NCI-H187 (cell line): ENCODE data around the gene COL6A5.
"Not testable (repeated sequence)": the region's sequence is repeated elsewhere in the genome, so short reads cannot be mapped to it uniquely, and the experiment has no call there.

Source experiments
- DNase-seq, 2 experiments: peaks; one replicate each; lab custom pipeline; 2025; lab: John Stamatoyannopoulos, UW

The COL6A5 gene

DNA sequence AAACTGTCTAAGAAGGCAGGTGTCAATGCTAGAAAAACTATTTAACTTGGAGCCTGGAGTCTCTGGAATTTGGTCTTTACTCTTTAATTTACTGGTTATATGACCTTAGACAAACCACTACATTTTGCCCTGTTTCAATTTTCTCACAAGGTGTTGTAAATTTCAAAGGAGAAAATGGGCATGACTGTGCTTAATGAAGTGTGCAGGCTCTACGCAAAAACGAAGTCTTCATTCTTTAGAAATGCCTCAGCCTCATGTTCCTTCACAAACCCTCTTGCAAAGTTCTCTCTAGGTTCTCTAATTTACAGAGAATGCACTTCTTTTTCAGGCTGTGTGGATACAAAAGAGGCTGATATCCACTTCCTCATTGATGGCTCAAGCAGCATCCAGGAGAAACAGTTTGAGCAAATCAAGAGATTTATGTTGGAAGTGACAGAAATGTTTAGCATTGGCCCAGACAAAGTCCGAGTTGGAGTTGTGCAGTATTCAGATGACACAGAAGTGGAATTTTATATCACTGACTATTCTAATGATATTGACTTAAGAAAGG lies 39.1 kb downstream of the COL6A5 start:
- no peak for DNase-seq

DNA sequence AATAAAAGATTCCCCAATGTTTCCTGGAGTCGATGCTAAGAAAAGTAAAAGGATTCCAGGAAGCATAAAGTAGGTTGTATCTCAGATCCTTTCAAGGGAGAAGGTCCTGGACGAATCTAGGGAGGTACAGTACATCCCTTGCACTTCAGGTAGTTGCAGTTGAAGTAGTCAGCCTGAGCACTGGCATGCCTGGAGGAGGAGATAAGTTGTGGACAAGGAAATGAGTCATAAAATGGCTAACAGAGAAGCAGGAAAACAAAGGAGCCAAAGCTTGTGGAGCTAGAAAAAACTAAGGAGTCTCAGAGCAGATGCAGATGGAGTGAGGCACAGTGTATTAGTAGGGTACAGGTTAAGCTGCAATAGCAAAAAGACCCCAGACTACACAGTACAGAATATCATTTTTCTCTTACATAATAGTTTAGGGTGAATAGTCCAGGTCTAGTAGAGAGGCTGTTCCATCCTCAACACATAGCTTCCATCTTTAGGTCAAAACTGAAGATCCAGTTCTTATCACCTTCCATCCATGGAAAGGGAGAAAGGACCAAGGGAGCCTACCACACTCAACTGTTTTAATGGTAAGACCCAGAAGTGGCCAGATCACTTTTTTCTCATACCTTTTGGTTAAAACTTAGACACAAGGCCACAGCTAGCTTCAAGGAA lies 41.3 kb downstream of the COL6A5 start:
- no peak for DNase-seq

DNA sequence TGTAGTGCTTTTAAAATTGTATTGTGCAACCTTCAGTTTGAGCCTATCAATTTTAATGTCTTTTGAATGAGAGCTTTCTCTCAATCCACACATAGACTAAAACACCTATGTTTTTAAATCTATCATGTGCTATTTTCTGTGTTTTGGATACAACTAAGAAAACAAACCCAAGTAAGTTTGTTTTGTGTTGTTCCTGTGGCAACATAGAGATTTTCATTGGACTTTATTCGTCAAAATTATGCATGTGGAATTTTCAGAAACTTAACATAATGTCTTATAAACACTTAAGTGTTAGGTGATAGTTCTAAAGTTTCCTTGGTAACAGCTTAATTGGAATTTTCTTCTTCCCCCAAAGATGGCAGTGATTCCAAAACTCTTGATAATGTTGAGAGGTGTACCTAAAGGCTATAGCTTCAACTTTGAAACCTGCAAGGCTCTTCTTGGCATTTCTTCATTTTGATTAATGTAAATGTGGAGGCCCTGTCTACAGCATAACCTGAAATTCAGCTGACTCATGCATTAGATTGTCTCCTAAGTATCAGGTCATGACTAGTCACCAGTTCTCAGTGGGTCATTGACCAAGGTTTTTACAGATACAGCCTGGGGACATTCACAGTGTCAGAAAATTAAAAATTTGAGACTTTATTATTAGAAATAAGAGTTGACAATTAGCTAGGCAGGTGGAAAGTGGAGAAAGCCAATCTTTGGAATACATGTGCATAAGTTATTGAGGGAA lies 44.4 kb downstream of the COL6A5 start:
- DNase-seq: no peak

DNA sequence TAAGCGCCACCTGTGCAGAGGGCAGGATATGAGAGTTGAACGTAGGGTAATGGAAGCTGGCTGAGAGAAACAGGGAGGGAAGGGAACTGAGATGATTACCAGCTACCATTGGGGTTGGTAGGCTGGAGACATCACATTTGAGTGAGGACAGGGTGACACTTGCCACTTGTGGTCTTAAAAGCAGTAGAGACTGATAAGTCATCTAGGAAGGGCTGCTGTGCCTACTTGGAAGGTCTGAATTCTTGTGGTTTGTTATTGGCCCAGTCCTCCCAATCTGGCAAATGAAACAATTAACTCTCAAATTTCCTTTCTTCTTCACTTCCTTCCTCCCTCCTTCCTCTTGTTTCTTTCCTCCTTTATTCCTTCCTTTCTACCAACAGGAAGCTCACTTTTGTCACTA lies 46.8 kb downstream of the COL6A5 start:
- DNase-seq: no peak

DNA sequence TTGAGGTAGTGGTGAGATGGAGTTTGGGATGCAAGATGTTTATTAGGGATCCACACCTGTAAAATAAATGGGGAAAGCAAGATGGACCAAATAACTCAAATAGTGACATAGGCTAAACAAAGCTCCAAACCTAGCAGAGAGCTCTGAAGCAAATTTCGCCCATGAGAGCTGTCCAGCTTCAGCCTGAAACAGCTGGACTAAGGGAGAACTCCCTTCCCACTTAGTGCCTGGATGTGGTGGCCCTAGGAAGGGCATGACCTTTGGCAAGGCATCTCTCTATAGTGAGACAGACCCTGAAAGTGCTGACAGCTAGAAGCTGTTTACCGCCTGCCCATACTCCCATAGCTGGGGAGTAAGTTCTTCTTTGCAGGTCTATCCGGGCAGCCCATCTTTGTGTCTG lies 48.1 kb downstream of the COL6A5 start:
- DNase-seq: no peak

DNA sequence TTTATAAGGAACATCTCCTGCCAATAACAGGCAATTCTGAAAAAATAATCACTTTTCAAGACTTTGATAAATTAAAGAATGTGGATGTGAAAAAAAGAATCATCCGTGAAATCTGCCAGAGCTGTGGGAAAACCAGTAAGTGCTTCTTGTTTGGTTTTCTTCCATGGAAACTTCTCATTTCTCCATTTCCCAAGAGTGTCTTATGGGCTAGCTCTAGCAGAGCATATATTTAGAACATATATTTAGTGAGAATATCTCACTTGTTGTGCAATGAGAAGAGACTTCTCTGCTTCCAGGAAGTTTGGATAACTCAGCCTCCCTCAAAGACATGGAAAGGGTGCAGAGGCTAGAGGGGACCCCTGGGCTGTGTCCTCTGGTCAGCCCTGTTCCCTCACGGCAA lies 49.9 kb downstream of the COL6A5 start:
- DNase-seq: no peak

DNA sequence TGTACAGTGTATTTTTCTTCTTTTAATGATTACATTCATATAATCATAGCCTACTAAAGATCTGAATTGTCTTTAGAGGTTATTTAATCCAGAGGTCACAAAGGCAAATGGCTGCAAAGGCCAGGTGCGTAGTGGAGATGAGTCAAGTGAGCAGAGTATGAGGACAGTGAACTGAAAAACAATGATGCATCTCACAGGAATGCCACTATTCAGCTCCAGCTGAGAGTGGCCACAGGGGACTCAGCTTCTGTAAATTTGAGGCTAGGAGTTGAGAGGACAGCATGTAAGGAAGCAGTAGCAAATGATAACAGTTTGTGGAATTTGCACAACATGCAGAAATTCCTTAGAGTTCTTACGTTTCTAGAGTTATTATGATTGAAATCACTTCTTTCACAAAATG lies 50.4 kb downstream of the COL6A5 start:
- no peak for DNase-seq

DNA sequence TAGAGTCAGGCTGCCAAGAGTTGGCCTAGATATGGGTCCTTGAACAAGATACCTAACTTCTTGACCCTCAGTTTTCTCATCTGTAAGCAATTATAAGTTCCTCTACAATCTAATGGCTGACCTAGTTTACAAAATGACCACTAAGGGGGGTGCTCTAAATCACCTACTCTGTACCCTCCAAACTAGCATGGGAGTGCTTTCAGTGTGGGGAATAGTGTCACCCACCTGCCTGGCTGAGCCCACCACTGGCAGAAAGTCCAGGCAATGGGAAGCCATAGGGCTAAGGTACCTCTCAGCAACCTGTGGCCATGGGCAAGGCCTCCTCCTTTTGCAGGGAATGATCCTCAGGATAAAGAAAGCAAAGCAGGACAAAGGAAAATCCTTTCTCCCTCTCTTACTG lies 58.9 kb downstream of the COL6A5 start:
- no peak for DNase-seq

DNA sequence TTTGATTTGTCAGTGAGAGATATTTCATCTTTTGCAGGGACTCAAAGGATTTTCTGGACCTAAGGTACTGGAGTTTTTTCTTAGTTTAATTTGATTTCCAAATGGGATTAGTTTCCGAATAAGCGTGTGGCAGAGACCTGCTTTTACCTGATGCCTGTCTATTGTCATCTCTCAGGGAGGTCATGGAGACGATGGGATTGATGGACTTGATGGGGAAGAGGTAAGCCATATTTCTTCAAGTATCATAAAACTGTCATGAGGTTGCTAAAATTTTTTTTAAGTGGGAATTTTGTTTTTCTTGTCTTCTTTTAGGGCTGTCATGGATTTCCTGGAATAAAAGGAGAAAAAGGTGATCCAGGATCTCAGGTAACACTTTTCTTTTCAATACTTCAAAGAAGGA lies 60.5 kb downstream of the COL6A5 start:
- no peak for DNase-seq

DNA sequence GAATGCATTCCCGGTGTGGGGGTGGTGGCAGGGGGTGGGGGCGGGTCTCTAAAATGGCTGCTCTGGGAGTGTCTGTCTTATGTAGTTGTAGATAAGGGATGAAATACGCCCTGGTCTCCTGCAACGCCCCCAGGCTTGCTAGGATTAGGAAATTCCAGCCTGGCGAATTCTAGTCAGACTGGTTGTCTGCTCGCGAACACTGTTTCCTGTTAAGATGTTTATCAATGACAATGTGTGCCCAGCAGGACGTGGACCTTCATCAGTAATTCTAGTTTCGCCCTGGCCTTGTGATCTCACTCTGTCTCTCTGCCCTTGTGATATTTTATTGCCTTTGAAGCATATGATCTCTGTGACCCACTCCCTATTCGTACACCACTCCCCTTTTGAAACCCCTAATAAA lies 62.8 kb downstream of the COL6A5 start:
- DNase-seq: not testable (repeated sequence)

DNA sequence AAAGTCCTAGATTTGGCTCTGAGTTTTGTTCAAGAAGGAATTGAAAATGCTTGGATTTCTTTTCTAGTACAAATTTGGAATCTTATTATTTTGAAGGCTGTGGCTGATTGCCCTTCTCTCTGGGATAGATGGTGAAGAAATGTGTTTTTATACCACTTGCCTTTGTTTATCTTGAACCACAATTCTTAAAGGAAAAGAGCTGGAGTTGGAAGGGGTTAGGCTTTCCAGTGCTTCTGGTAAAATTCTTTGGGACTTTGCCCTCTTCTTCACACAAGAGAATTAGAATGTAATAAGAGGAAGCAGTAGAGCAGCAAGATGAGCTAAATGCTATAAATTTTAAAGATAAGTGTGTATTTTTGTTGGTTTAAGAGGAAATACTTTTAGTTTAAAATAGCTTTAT lies 65.8 kb downstream of the COL6A5 start:
- DNase-seq: no peak

DNA sequence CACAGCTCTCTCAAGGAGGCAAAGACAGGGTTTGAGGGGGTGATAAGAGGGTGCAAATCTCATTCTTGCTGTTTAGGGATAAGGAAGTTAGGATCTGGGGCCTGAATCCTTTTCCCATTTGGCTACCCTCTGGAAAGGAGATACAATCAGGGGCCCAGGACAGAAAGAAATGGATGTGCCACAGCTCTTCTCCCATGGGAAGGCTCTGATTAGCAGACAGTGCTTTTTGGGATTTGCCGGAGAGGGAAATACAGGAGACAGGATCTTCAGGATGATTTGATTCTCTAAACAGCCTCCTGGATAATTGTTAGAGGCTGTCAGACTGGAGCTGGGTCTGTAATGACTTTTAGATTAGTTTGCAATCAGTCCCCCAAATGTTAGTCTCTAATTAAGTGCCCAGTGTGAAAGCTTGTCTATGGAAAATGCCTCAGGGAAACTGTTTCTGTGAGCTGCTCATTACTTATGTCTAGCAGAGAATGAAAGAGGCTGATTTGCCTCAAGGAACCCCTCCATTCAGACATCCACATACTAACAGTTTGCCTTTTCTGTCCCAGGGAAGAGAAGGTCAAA lies 67.6 kb downstream of the COL6A5 start:
- no peak for DNase-seq

DNA sequence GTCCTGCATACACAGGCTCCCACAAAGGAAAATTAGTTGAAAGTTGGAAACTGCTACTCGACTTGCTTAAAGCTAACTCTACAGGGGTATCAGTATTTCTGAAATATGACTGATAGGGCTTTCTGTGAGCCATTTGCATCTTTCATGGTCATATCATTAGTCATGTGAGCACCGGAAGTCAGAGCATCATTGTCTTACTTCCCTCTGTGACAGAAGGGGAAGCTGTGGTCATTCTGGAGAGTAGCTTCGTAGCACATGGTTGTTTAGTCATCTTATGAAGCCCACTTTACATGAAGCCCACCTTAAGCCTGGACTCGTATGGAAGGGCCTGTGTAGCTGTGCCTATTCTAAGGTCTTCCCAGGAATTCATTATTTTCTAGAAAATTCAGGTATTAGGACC lies 69.0 kb downstream of the COL6A5 start:
- no peak for DNase-seq

DNA sequence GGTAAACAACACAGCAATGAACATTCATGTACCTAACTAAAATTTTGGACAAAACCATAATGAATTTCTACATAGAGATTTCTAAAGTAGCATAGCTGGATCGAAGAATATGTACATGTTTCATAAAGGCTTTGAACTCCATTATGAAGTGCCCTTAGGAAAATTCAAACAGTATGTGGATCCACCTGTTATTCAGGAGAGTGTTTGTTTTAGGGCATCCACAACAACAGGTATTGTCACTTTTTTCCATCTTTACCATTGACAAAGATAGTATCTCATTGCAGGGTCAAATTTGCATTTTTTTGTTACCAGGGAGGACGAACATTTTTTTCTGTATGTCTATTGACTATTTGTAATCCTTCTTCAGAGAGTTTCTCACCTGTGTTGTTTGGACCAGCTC lies 75.0 kb downstream of the COL6A5 start:
- DNase-seq: no peak

DNA sequence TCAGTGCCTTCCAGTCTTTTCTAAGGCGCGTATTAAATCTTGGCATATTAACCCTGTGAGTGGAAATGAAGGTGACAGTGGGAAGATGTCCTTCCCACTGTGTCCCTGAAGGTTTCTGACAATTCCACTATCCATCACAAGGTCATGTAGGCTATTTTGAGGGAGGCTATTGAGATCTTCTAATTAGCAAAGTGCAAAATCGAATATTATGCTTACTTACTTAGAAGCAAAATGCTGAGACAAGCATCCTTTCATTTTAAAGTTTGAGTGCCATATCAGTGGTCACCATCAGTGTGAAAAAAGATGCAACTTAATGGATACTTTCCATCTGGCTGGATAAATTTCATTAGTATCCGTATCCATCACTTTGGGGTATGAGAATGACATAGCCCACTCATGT lies 77.6 kb downstream of the COL6A5 start:
- DNase-seq: no peak

DNA sequence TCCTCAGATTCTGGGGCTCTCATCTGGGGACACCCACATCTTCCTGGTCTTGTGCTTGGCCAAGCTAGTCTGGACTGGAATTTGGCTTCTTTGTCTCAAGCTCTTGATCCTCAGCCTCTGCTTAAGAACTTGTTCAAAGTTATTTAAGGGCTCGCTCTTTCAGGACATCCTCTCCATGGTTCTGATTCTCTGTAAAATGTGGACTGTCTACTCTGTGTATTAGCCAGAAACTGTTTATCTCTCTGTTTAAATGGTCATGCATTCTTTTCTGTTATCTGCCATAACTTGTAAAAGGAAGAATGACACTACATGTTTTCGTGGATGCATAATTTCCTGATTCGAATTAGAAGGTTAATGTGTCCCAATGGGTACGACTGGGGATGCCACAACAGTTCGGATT lies 79.4 kb downstream of the COL6A5 start:
- DNase-seq: no peak

DNA sequence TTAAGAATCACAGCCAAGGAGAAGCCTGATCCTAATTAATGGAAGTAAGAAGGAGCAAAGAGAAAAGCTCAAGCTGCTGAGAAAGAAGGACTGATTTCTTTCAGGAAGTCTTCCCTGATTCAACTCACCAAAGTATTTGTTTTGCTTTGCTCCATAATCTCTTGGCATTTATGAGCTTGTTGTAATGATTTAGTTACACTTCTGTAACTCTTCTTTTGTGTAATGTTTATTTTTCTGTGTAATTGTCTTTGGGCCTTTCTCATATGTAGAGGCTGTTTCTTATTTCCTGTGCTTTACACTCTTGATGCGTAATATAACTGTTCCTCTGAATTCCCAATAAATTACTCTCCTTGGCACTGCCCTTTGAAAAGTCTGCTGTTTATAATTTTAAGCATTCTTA lies 80.0 kb downstream of the COL6A5 start:
- DNase-seq: no peak

DNA sequence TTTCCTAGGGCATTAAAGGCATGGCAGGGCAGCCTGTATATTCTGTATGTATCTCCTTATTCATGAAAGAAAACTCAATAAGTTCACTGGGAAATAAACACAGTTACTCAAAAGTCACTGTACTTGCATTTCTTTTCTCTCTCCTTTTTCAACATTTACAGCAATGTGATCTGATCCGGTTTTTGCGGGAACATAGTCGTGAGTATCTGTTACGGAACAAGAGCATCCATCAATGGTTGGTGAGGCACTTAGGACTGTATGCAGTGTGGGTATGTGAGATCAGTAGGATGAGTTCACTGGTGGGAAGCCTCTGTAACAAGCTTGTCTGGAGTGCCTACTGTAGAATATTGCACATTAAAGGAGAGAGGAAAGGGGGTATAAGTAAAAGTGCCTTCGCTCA lies 80.7 kb downstream of the COL6A5 start:
- DNase-seq: no peak

DNA sequence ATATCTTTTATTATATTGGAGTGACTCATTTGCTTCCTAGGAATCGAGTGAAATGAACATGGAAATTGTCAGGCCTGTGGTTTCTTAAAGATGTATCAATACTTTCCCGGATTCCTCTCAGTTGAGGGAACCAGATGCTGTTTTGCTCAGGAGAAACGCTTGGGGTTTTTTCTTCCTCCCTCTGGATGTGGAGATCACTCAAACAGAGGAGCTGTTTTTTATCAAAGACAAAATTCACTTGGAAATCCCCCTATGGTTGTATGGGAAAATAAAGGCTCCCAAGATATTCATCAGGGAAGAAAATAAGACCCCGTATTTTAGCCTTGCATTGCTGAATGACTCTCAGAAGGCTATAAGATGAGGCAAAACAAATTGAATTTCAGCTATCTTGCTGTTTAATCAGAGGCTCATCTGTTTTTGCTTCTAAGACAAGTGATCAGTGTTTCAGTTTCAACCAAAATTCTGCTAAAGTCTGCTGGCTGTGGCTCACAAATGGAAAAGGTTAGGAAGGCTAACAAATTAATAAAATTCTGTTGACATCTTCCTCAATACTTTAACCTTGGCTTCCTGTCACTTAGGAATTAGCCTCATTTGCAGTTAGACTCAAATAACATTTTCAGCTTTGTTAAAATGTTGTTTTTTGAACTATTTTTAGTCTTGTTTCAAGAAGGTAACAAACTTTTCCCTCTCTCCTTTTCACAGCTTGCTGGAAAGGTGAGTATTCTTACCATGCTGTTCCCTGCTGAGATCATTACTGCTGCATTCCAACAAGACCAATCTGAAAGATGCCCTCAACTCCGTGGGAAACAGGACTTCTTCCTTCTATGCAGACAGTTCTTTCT lies 83.6 kb downstream of the COL6A5 start:
- DNase-seq: no peak

DNA sequence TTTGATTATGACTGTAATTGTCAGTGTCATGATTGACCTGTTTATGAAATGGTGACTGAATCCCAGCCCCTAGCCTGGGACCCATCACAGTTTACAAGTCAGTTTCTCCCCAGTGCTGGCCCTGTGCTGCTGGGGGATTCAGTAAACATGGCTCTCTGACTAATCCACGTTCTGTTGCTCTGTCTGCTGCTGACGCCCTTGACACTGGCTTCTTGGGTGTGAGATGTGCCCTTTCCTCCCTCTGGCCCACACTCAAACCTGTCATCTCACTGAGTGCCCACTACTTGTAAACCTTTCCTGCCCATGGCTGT lies 84.2 kb downstream of the COL6A5 start:
- no peak for DNase-seq

DNA sequence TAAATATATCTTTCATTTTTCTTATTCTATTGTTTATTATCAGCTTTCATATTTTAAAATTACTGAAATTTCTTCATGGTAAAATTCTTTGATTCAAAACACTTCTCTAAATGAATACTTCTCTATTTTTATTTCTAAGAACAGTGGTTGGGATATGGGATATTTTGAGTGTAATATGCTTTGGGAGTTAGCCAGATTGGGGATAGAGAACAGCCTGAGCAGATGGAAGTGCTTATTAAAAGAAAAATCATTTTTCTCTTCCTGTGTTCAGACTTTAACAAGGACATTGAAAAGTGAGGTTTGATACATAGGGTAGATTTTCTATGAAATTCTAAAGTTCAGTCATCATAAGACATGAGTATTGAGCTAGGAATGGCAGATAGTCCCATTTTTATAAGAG lies 84.8 kb downstream of the COL6A5 start:
- no peak for DNase-seq

DNA sequence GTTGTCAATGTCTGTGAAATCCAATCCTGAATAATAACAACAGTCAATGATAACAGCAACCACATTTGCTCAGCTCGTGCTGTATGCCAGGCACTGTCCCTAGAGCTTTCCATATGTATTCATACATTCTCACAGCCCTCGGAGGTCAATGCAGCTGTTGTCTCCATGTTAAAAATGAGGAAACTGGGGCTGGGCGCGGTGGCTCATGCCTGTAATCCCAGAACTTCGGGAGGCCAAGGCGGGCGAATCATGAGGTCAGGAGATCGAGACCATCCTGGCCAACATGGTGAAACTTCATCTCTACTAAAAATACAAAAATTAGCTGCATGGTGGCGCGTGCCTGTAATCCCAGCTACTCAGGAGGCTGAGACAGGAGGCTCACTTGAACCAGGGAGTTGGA lies 86.6 kb downstream of the COL6A5 start:
- DNase-seq: not testable (repeated sequence)

DNA sequence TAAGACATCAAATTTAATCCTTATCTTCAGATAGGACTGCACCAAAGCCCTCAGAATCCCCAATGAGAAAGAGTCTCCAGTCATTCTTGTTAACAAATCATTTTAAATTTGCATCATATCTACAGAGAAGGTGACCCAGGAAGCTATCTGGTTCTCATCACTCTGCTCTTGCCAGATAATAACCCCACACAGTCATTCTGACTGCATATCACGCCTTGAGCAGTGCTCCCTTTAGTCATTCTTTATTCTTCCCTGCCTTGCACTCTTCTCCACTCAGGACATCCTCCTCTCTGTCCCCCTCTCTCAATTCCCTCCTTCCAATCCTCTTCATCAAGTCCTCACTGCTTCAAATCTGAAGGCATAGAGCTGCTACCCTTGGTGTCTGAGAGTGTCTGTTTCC lies 87.8 kb downstream of the COL6A5 start:
- DNase-seq: no peak
